Keratinocyte (primary cell): ENCODE measurements around the gene IER3.

ENCODE experiments used
- CTCF ChIP-seq, 3 experiments: IDR thresholded peaks in 1 of 3; conservative IDR thresholded peaks in 1 of 3; optimal IDR thresholded peaks in 1 of 3; 2 replicates in 2 of 3; 3 replicates in 1 of 3; pipeline versions ENCODE3 to v1.5.1; 2011; ENCODE audit warnings: low read length in 3 of 3, mild to moderate bottlenecking in 3 of 3, moderate library complexity in 2 of 3, control low read depth in 1 of 3, inconsistent platforms in 1 of 3; ENCODE audit not compliant: insufficient read depth in 2 of 3; ENCODE audit errors: extremely low read depth in 1 of 3
- EZH2 ChIP-seq: IDR thresholded peaks from one replicate; pipeline ENCODE4 v1.6.1; 2012; ENCODE audit warnings: inconsistent platforms, mild to moderate bottlenecking, low read length, moderate library complexity

- no peak for TF ChIP-seq CTCF (optimal IDR thresholded peaks at IDR 0.05 in 1 of 3, IDR thresholded peaks at IDR 0.05 in 1 of 3, conservative IDR thresholded peaks at IDR 0.05 in 1 of 3; ENCODE audit: extremely low read depth in 1 of 3, insufficient read depth in 2 of 3, low read length in 3 of 3)
- TF ChIP-seq EZH2 = no peak
Observed at GRCh38 chr6:30696432-30696831, 47.9 kb downstream of the IER3 start.
